Measurements from ENCODE around the gene JSRP1. TPM values are rescaled to one million over a fixed set of nuclear protein-coding genes. Genes with fewer than 3 reads are reported as not detected.

The JSRP1 gene
- total RNA-seq, 2 experiments from 2014 or later: 1.0 TPM

- no peaks in the 10 kb centered on the region for H3K9me3 Mint-ChIP-seq
- H3K36me3 Mint-ChIP-seq (ENCODE audit: low read depth): peaks cover 12% of the 10 kb centered on the region
- peaks cover 5% of the 10 kb centered on the region for H3K4me1 Mint-ChIP-seq (ENCODE audit: low read depth)
- no peak for ATAC-seq
- CTCF ChIA-PET: interaction anchor here (1.5 to 2.9 kb wide), 2 partner anchors 9 to 12 kb away, joined by 3 to 12 read pairs; no protein-coding TSS in a partner anchor
- H3K4me3 Mint-ChIP-seq: no peak within 1 kb of the TSS
- peaks cover 2% of the 10 kb centered on the region for H3K27me3 Mint-ChIP-seq
- no peak within 1 kb of the TSS for H3K27ac Mint-ChIP-seq
- no peak for TF ChIP-seq CTCF (IDR thresholded peaks at IDR 0.05)
- no peak for DNase-seq
- POLR2A ChIA-PET: interaction anchor here (1.0 to 15.0 kb wide), 6 partner anchors 7 to 74 kb away, joined by 3 to 202 read pairs (median 9); partner anchors contain the start of gene SF3A2
- intact Hi-C loops (cut with micrococcal nuclease): no loop called here
These were observed 7.0 kb downstream of the JSRP1 start, which contains the start of gene AMH for GRCh38 chr19:2249010-2249866. AMH (plus strand) TSS chr19:2249323; CDS start chr19:2249333, 10 bp downstream.

GRCh38 chr19:2248136-2249009 lies 7.8 kb downstream of the JSRP1 start:
- CTCF ChIA-PET: interaction anchor here (2.9 kb wide), 1 partner anchor 13 kb away, joined by 12 read pairs; no protein-coding TSS in a partner anchor
- H3K4me1 Mint-ChIP-seq (ENCODE audit: low read depth): peaks cover 3% of the 10 kb centered on the region
- DNase-seq: no peak
- H3K4me3 Mint-ChIP-seq: no peak overlapping the region
- H3K9me3 Mint-ChIP-seq: no peaks in the 10 kb centered on the region
- no peak for ATAC-seq
- POLR2A ChIA-PET: interaction anchor here (0.7 to 15.0 kb wide), 5 partner anchors 7 to 24 kb away, joined by 3 to 202 read pairs (median 9); partner anchors contain the start of gene SF3A2
- intact Hi-C loops (cut with micrococcal nuclease): no loop called here
- no peak for TF ChIP-seq CTCF (IDR thresholded peaks at IDR 0.05)
- no peaks in the 10 kb centered on the region for H3K27me3 Mint-ChIP-seq
- no peak overlapping the region for H3K27ac Mint-ChIP-seq
- peaks cover 15% of the 10 kb centered on the region for H3K36me3 Mint-ChIP-seq (ENCODE audit: low read depth)

DNA sequence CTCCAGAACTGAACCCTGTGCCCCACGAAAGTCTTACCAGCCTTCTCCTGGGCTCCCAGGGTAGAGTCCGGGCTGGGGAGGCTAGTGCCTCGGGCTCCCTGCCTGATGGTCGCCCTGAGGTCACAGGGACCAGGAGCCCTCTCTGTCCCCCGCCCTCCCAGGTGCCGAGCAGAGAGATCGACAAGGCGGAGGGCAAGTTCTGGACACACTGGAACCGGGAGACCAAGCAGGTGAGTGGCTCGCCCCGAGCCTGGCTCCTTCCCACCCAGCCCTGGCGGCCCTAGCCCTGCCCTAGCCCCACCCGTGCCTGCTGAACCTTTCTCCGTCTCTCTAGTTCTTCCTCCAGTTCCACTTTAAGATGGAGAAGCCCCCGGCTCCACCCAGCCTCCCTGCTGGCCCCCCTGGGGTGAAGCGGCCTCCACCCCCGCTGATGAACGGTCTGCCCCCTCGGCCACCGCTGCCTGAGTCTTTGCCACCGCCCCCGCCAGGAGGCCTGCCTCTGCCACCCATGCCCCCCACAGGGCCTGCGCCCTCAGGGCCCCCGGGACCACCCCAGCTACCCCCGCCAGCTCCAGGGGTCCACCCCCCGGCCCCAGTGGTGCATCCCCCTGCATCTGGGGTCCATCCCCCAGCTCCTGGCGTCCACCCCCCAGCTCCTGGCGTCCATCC lies 8.7 kb downstream of the JSRP1 start:
- no peak for TF ChIP-seq CTCF (IDR thresholded peaks at IDR 0.05)
- no peaks in the 10 kb centered on the region for H3K9me3 Mint-ChIP-seq
- H3K4me1 Mint-ChIP-seq (ENCODE audit: low read depth): peaks cover 4% of the 10 kb centered on the region
- no peak for ATAC-seq
- intact Hi-C loops (cut with micrococcal nuclease): no loop called here
- DNase-seq: no peak
- H3K36me3 Mint-ChIP-seq (ENCODE audit: low read depth): peaks cover 18% of the 10 kb centered on the region
- no peak overlapping the region for H3K4me3 Mint-ChIP-seq
- POLR2A ChIA-PET: interaction anchor here (0.7 to 9.6 kb wide), 3 partner anchors 8 to 24 kb away, joined by 3 to 102 read pairs (median 3); no protein-coding TSS in a partner anchor
- CTCF ChIA-PET: interaction anchor here (2.9 kb wide), 1 partner anchor 14 kb away, joined by 12 read pairs; no protein-coding TSS in a partner anchor
- no peaks in the 10 kb centered on the region for H3K27me3 Mint-ChIP-seq
- no peak overlapping the region for H3K27ac Mint-ChIP-seq

DNA sequence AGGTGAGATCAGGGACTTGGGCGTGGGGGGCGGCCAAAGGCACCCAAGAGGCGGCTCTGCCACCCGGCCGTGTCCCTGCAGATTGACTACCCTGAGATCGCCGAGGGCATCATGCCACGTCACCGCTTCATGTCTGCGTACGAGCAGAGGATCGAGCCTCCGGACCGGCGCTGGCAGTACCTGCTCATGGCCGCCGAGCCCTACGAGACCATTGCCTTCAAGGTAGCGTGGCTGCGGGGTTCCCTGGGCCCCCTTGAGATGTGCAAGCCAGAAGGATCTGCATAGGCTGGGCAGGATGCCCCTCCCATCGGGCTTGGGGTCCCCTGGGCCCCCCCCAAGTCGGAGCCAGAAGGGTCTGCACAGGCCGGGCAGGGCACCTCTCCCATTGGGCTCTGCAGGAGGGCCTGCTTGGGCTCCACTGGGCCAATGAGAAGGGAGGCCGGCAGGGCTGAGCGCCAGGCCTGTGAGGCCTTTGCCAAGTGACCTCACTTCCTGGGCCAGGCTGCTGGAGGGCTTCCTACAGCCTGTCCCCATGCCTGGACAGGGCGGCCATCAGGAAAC lies 9.3 kb downstream of the JSRP1 start:
- no peak for TF ChIP-seq CTCF (IDR thresholded peaks at IDR 0.05)
- ChIA-PET CTCF (no interaction called here), POLR2A (interaction anchor here (1.9 to 10.4 kb wide), 2 partner anchors 9 kb away, joined by 10 to 202 read pairs; partner anchors contain the start of genes AMH and JSRP1)
- no peaks in the 10 kb centered on the region for H3K9me3 Mint-ChIP-seq
- no peak overlapping the region for H3K4me3 Mint-ChIP-seq
- ATAC-seq (no peak), DNase-seq (no peak)
- no peak overlapping the region for H3K27ac Mint-ChIP-seq
- H3K27me3 Mint-ChIP-seq: no peaks in the 10 kb centered on the region
- peaks cover 9% of the 10 kb centered on the region for H3K4me1 Mint-ChIP-seq (ENCODE audit: low read depth)
- intact Hi-C loops (cut with micrococcal nuclease): no loop called here
- peaks cover 22% of the 10 kb centered on the region for H3K36me3 Mint-ChIP-seq (ENCODE audit: low read depth)
